T-helper 1 cell treated with Interleukin-12 subunit alpha and Interleukin-12 subunit beta and Interleukin-4 antibody, amounts not matched to agents 30 μg/mL and 1 μg/mL, for 36 hours (primary cell): ENCODE data around the gene GPR183.
"Not testable (repeated sequence)": the region's sequence is repeated elsewhere in the genome, so short reads cannot be mapped to it uniquely, and the experiment has no call there.

Source experiments
- H3K27ac Mint-ChIP-seq: one replicate; pipeline ENCODE4 v1.8.0; 2021; ENCODE audit warnings: mild to moderate bottlenecking, mixed read lengths
- H3K27me3 Mint-ChIP-seq: one replicate; pipeline ENCODE4 v1.8.0; 2021; ENCODE audit warnings: low read depth, mixed read lengths
- H3K36me3 Mint-ChIP-seq: one replicate; pipeline ENCODE4 v1.8.0; 2021; ENCODE audit warnings: low read depth, mixed read lengths
- H3K4me1 Mint-ChIP-seq: one replicate; pipeline ENCODE4 v1.8.0; 2021; ENCODE audit warnings: low read depth, mixed read lengths
- H3K4me3 Mint-ChIP-seq: one replicate; pipeline ENCODE4 v1.8.0; 2021; ENCODE audit warnings: mild to moderate bottlenecking, moderate library complexity, mixed read lengths
- H3K9me3 Mint-ChIP-seq: one replicate; pipeline ENCODE4 v1.8.0; 2021; ENCODE audit warnings: mixed read lengths

The GPR183 gene

DNA sequence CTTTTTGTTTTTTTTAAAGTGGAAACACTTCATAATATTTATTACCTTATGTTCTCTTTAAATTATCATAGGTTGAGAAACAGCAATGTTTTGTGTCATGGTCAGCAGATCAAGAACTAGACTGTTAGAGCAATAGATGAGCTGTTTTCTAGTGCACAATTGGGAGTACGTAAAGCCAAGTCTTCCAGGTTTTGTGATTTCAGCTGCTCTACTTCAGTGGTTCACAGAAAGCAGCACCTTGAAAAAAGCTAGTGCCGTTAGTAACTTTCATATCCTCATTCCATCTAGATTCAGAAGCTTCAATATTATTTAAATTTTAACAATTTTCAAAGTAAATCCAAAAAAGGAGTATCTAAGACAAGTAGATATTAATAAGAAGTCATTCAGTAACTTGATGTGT, 50.9 kb downstream of the GPR183 start:
- H3K4me1 Mint-ChIP-seq: peaks cover 52% of the 10 kb centered on the region
- no peaks in the 10 kb centered on the region for H3K9me3 Mint-ChIP-seq
- peak overlapping the region; percentile 74 for H3K4me3 Mint-ChIP-seq
- peaks cover 39% of the 10 kb centered on the region for H3K36me3 Mint-ChIP-seq
- no peak overlapping the region for H3K27ac Mint-ChIP-seq
- no peaks in the 10 kb centered on the region for H3K27me3 Mint-ChIP-seq

DNA sequence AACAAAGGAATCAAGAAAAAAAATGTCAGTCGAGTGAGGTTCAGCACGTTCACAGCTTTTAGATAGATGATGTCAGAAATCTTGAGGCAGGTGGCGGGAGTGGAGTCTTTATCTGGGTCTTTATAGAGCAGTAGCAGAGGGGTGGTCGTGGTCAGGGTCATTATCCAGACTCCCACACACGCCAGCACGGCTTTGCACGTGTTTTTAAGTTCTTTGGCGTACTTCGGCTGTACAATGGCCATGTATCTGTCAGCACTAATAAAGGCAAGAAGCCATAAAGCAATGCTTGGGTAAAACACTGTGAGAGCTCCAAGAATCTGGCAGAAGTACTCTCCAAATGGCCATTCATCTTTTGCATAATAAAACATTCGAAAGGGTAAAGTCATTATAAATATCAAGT, 51.9 kb downstream of the GPR183 start:
- Mint-ChIP-seq H3K4me1 (peaks cover 48% of the 10 kb centered on the region), H3K27ac (no peak overlapping the region), H3K4me3 (peak overlapping the region; percentile 13), H3K27me3 (no peaks in the 10 kb centered on the region), H3K9me3 (no peaks in the 10 kb centered on the region), H3K36me3 (peaks cover 39% of the 10 kb centered on the region)

DNA sequence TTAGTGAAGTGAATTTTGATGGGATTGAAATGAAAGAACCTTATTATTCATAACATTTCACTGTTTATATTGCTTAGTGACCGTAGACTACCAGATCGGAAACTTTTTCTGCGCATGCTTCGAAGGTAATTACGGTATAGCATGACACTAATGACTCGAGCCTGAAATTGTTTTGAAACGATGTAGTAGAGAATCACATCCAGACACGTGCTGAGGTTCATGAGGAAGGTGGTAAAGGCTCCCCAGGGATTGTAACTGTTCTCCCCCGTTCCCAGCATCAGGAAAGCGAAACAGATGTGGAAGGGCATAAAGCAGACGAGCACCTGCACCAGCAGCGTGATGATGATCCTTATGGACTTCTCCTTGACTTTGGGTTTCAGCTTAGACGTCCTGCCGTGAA, 52.4 kb downstream of the GPR183 start:
- no peaks in the 10 kb centered on the region for H3K27me3 Mint-ChIP-seq
- H3K4me3 Mint-ChIP-seq: peak overlapping the region; percentile 13
- H3K9me3 Mint-ChIP-seq: no peaks in the 10 kb centered on the region
- H3K36me3 Mint-ChIP-seq: peaks cover 37% of the 10 kb centered on the region
- H3K4me1 Mint-ChIP-seq: peaks cover 48% of the 10 kb centered on the region
- no peak overlapping the region for H3K27ac Mint-ChIP-seq

DNA sequence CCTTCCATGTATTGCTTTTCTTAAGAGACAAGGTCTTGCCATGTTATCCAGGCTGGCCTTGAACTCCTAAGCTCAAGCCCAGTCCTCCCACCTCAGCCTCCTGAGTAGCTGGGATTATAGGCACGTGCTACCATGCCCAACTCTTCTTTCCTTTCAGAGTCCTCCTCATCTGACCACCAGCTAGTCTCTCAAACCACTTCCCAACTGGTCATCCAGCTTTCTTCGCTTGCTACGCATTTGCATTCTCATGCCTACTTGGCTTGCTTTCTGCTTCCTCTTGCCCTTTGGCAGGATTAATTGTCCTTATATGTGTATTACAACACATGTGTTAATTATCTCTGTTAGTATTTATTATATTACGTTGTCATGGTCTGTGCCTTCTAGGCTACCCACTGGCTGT, 55.3 kb downstream of the GPR183 start:
- Mint-ChIP-seq H3K4me1 (peaks cover 40% of the 10 kb centered on the region), H3K4me3 (no peak overlapping the region)

DNA sequence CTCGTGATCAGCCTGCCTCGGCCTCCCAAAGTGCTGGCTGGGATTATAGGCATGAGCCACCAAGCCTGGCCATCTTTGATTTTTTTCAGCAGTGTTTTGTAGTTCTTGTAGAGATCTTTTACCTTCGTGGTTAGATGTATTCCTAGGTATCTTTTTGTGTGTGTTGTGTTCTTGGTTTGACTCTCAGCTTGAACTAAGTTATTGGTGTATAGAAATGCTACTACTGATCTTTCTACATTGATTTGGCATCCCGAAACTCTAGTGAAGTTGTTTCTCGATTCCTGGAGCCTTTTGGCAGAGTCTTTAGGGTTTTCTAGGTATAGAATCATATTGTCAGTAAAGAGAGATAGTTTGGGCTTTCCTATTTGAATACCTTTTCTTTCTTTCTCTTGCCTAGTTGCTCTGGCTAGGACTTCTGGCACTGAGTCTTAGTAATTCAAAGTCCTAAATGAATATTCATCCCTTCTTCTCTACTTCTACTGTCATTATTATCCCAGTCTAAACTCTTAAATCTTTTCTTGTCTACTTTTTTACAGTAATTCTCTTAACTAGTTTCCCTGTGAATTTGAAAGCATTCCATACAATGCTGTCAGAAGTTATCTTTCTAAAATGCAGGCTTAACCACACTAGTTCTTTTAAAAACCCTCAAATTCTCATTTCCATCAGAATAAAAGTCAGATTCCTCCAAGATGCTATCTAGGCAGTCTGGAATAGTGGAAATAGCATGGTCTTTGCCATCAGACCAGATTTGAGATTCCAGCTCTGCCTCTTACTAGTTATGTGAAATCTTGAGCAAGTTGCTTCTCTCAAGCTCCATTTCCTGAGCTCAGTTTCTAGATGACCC, 56.0 kb downstream of the GPR183 start:
- Mint-ChIP-seq H3K4me3 (no peak overlapping the region), H3K27ac (no peak overlapping the region), H3K27me3 (no peaks in the 10 kb centered on the region), H3K4me1 (peaks cover 35% of the 10 kb centered on the region), H3K36me3 (peaks cover 42% of the 10 kb centered on the region), H3K9me3 (no peaks in the 10 kb centered on the region)

More for the DNA sequence above, 55.3 kb downstream of the GPR183 start:
- peaks cover 46% of the 10 kb centered on the region for H3K36me3 Mint-ChIP-seq
- H3K27ac Mint-ChIP-seq: no peak overlapping the region
- H3K27me3 Mint-ChIP-seq: no peaks in the 10 kb centered on the region
- H3K9me3 Mint-ChIP-seq: no peaks in the 10 kb centered on the region

DNA sequence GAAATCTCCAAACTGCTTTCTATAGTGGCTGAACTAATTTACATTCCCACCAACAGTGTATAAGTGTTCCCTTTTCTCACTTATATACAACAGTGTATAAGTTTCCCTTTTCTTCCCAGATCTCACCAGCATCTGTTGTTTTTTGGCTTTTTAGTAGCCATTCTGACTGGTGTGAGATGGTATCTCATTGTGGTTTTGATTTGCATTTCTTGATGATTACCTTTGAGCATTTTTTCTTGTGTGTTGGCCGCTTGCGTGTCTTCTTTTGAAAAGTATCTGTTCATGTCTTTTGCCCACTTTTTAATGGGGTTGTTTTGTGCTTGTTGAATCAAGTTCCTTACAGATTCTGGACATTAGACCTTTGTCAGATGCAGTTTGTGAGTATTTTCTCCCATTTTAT, 57.6 kb downstream of the GPR183 start:
- H3K27me3 Mint-ChIP-seq, H3K27ac Mint-ChIP-seq, H3K4me3 Mint-ChIP-seq, H3K9me3 Mint-ChIP-seq: not testable (repeated sequence)
- Mint-ChIP-seq H3K36me3 (peaks cover 31% of the 10 kb centered on the region), H3K4me1 (peaks cover 22% of the 10 kb centered on the region)

DNA sequence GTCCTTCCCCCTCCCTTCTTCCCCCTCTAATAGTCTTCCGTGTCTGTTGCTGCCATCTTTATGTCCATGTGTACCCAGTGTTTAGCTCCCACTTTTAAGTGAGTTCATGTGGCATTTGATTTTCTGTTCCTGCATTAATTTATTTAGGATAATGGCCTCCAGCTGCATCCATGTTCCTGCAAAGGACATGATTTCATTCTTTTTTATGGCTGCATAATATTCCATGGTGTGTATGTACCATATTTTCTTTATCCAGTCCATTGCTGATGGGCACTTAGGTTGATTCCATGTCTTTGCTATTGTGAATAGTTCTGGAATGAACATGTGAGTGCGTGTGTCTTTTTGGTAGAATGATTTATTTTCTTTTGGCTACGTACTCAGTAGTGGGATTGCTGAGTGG, 58.0 kb downstream of the GPR183 start:
- H3K4me3 Mint-ChIP-seq, H3K27ac Mint-ChIP-seq, H3K27me3 Mint-ChIP-seq, H3K9me3 Mint-ChIP-seq: not testable (repeated sequence)
- H3K36me3 Mint-ChIP-seq: peaks cover 30% of the 10 kb centered on the region
- peaks cover 22% of the 10 kb centered on the region for H3K4me1 Mint-ChIP-seq

DNA sequence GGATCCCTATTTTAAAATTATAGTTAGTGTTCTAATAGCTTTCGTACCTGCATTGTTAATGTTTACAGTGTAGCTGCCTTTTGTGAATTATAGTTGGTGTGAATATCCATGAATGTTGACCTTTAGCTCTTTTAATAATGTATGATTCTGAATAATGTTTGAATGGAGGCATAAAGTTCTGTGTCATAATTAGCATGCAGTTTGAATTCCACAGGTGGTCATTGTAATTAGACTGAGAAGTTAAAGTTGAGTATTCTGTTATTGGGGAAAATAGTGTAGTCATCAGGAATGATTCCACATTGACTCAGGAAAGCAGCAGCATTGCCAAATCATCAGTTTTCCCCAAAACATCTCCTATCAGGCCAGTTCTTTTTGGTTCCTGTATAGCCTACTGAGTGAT, 61.1 kb downstream of the GPR183 start:
- no peak overlapping the region for H3K27ac Mint-ChIP-seq
- H3K4me1 Mint-ChIP-seq: peaks cover 14% of the 10 kb centered on the region
- no peaks in the 10 kb centered on the region for H3K9me3 Mint-ChIP-seq
- H3K4me3 Mint-ChIP-seq: no peak overlapping the region
- H3K27me3 Mint-ChIP-seq: no peaks in the 10 kb centered on the region
- peaks cover 27% of the 10 kb centered on the region for H3K36me3 Mint-ChIP-seq
